GM19351 (cell line): ENCODE measurements around the gene LRFN2.

Experiments
- ATAC-seq: cut with Tn5 transposase; IDR thresholded peaks from one replicate; pipeline ENCODE4 v1.9.1; 2021; ENCODE audit warnings: mild to moderate bottlenecking, moderate library complexity; ENCODE audit not compliant: unreplicated experiment

Gene LRFN2

DNA sequence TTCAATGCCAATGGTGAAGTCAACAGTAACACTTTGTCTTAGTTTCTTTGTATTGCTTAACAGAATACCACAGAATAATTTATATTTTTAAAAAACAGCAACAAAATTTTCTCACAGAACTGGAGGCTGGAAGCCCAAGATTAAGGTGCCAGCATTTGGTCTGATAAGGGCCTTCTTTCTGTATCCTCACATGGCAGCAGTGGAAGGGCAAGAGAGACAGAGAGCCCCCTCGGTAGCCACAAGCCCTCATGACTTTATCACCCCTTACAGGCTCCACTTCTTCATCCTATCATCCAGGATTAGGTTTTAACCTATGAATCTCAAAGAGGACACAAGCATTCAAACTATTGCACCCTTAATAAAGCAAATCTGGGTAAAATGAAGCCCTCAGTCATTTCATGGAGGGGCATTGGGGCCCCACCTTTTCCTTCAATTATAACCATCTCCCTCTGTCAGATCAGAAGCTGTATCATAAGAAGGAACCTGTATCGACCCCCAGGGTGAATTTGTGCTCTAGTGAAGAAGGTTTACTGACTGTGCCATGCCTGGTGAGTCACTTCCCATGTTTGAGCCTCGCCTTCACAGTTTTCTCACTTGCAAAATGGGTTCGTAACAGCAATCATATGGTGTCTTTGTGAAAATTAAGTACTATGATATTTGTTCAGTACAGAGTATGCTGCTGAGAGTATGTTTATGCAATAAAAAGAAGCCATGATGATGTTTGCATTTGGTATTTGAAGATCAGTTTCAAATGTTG is 178.2 kb downstream of the LRFN2 start:
- ATAC-seq = no peak

DNA sequence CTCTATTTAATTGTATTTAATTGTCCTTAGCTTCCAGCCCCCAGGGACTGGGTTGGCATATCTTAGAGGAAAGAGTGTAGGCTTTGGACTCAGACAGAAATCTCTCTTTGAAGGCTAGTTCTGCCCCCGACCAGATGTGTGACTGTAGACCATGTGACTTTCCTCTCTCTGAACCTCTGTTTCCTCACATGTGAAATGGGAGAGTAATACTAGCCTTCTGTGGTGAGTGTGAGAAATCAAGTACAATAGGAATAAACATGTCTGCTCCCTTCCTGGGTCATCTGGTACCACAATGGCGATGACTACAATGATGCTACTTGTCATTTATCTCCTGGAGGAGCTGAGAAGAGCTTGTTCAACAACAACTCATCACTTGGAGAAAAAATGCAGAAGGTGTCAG is 179.9 kb downstream of the LRFN2 start:
- ATAC-seq = no peak

DNA sequence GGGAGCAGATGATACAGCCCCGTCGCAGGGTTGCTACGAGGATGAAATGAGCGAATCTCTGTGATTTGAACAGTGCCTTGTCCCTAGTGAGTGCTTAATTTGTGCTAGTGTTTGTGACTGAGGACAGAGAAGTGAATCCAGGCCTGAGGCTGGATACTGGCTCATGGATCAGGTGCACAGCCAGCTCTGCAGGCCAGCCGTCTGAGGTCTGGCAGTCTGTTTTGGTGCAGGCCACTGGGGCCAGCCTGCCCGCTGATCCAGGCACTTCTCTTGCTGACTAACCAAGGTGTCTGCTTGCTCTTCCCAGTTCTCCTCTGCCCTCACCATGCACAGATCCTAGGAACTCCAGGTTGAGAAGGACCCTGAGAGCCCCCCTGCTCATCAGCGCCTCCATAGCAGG is 181.0 kb downstream of the LRFN2 start:
- no peak for ATAC-seq

DNA sequence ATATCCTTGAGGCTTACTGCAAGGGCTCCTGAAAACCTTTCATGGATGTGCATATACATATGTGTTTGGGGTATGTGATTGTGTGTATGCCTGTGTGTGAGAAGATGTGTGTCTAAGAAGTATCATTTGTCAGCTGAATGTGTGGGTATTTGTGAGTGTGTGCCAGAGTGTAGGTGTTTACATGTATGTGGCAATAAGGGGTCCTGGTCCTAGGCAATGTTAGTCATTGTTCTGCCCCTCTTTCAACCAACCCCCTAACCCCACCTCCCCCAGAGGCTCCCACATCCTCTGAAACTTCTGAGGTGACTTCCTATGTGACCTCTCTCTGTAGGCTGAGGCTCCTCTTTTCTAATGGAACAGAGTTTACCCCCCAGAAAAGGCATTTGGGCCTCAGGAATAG is 186.4 kb downstream of the LRFN2 start:
- ATAC-seq = no peak

DNA sequence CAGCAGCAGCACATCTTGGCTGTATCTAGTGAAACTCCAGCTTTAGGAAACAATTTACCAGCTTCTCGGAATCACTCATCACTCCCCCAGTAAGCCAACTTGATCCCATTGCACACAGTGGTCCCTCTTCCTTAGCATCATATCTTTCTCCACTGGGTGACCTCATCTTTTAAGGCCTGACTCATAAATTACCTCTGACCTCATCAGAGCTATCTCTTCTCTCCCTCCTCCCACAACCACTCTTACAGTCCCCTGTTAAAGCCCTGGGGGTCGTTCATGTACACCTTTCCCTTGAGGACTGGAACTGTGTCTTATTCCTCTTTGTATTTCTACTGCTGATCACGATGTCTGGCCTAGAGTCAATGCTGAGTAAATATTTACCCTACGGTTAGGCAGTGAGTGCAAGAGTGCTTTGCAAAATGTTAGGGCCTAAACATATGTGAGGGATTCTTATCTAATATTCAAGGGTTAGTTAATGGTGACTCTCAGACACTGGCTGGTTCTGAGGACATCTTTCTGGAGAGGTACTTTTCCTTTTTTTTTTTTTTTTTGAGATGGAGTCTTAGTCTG is 187.2 kb downstream of the LRFN2 start:
- ATAC-seq = no peak

DNA sequence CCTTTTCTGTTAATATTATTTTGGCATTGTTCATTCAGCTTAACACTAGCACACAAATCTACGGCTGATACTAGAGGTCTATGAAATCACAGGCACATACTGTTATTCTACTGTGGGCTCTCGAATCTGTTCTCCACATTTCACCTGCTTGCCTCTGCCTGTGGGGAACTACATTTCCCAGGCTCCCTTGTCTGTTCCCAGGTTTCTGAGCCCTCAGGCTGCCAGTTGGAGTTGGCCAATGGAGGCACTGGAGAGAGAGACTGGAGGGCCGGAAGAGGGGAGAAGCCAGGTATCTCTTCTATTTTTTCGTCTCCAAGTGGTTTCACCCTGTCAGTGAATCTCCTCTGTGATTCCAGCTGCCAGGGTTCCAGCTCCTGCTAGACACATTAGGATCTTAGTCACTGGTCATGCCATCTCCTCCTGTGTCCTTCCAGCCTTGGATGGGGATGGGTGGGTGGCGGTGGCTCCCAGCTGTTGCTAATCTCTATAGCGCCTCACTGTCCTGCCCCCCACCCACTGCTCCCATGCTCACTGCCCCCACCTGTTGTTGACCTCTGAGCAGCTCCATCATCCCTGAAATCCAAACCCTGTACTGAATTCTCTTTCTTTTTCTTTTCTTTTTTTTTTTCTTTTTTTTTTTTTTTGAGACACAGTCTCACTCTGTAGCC is 188.2 kb downstream of the LRFN2 start:
- ATAC-seq = no peak

DNA sequence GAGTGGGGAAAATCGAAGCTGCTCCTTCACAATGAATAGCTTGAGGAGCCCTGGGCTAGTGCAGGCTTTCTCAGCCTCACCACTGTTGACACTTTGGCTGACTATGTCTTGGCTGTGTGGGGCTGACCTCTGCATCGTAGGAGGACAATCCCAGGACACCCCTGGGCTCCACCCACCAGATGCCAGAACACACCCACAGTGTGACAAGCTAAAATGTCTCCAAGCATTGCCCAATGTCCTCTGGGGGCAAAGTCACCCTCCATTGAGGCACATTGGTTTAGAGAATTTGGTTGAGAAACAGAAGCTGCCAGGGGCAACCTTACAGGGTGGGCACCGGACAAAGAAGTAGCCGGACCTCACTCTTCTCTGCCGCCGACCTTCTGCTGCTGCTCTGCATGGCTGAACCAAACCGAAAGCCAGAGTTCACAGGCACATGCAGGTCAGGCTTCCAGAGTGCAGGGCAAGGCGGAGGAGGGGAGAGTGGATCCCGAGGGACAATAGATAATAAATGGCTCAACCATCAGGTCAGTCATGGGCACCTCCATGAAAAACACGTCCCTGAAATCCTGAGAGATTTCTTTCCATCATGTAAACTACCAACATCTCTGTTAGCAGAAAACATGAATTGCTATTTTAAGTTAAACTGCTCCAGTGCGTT is 189.0 kb downstream of the LRFN2 start:
- ATAC-seq = no peak

DNA sequence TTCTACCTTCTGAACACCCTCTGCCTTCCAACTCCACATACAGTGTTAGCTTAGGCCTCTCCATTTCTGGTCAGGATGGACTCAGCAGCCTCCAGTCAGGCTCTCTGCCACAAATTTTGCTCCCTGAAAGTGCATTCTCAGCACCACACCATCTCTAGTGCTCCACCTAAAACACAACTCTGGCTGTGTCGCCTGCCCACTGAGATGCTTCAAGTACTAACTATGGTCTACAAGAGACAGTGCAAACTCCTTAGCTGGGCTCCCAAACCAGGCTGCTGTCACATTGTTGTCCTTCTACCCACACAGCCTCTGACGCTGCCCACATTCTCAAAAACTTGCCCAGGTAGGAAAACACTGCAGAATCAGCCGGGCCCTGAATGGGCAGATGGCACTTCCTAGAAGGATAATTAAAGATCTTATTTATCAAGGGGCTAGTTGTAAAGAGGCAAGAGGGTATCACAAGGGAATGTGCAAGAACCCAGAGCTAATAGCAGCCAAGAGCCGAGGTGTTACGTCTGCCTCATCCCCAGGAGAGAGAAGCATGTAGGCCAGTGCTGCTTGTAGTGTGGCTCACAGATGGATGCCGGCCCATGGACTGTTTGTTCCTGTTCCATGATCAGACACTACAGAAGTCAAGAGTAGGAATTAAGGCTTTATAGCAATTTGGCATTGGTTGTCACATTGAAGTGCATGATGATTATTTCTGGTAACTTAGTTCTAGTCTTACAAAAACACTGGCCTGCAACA is 189.7 kb downstream of the LRFN2 start:
- ATAC-seq = no peak

DNA sequence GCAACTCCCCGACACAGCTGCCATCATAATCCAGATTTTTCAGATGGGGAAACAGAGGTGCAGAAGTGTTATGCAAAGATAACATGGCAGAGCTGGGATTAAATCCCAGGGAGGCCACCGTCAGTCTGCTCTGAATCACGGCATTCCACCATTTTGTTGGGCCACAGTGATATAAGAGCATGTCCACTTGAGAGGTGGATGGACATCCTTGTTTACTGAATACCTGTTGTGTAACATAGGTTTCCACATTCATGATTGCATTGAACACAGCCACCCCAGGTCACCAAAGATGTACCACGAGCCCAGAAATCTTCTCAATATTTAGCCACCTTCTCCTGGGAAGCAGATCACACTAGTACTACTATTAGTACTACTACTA is 191.5 kb downstream of the LRFN2 start:
- ATAC-seq = no peak

DNA sequence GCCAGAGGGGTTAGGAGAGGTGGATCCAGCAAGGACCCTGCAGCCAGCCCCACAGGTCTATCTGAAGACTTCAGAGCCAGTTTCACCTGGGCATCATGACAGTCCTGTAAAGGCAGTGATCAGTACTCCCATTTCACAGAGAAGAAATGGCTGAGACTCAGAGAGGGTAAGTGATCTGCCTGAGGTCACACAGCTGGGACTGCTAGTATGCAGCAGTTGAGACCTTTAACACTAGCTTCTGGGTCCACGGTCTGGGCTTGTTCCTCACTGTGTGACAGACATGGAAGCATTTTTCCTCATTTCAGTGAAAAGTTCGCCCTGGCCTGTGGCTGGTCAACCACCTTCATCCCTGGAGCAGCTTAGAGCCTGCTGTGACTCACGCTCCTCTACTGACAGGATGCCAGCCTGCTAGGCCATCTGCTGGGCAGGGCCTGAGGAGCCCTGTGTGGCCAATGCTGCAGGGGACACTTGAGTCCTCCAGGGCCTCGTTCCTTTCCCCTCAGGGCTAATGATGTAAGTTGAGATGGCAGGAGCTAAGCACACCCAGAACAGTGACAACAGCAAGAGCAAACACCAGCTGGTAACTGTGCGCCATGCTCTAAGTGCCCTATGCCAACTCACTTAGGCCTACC is 192.0 kb downstream of the LRFN2 start:
- no peak for ATAC-seq

DNA sequence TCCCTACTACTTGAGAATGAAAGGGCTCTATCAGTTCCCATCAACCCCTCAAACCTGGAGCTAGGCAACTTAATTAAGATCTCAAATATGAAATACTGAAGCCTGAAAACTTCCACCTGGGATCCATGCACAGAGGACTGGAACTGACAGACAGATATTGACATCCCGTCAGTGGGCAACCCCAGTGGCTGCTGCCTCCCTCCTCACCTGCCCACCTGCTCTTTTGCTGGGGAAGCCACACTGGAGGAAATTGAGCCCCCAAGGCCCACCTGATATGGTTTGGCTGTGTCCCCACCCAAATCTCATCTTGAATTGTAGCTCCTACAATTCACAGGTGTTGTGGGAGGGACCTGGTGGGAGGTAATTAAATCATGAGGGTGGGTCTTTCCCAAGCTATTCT is 192.8 kb downstream of the LRFN2 start:
- ATAC-seq = no peak

DNA sequence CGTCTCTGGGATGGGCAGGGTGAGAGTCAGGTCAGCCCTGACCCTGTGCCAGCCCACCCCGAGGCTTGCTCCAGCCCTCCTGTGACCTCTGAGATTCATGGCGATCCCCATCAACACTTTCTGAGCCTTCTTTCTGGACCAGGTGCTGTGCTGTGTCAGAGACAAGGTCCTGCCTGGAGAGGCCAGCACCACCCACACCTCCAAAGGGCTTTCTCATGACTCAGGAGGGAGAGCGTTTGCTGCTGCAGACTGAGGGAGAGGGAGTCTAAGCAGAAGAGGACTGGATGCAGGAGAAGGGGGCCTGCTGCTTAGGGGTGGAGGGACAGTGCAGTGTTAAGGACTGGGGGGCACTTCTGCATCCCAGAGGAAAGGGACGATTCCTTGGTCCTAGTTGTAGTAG is 193.5 kb downstream of the LRFN2 start:
- no peak for ATAC-seq

DNA sequence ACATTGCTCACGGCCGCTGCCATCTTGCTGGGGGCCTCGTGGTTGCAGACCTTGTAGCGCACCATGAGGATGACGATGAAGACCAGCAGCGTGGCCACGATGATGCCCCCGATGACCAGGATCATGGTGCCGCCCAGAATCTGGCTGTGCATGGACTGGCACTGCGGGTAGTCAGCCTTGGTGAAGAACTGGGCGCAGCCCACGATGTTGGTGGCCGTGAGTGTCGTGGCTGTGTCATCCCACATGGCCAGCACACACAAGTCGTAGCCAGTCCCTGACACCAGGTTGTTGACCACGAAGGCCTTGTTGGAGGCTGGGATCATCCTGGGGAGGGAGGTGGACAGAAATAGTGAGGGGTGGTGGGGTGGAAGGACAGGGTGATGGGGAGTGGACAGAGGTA is 194.6 kb downstream of the LRFN2 start:
- no peak for ATAC-seq

DNA sequence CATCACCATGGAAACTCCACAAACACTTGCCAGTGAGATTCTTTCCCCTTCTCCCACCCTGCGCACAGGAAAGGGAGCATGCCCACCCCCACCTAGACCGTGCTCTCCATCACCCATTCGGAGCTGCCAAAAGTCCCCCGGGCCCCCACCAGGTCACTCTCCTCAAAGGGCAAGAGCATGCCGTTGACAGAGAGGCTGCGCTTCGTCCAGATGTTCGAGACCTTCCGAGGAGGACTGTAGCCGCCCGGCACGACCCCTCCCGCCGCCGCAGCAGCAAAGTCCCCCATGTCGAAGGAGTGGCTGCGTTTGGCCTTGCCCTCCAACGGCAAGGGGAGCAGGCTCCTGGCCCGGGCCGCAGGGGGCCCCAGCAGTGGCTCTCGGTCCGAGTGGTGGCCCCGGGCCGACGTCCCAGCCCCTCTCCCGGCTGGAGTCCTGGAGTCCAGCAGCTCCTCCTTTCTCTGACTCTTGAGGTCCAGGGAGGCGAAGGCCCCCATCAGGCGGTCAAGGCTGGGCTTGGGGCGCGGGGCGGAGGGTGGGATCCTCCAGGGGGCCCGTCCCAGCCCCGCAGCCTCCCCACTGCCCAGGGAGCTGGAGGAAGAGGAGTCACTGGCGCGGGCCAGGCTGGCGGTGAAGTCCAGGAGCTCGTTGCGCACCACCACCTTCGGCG is 195.2 kb downstream of the LRFN2 start:
- no peak for ATAC-seq

DNA sequence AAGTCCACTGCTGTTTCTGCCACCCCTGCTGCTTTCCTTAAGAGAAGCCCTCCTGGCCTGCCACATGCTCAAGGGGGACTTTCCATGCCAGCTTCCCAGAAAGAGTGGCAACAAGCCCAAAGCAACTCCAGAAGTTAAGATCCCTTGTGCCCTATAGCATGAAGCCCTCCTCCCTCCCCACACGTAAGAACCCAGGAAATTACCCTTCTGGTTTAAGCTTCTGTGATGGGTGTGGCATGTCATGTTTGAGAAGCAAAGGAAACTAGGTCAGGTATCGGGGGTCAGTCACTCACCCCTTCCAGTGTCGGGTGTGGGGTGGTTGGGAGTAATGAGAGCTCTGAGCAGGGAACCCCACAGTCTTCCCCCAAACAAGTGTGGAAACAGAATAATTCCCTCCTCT is 196.1 kb downstream of the LRFN2 start:
- no peak for ATAC-seq

DNA sequence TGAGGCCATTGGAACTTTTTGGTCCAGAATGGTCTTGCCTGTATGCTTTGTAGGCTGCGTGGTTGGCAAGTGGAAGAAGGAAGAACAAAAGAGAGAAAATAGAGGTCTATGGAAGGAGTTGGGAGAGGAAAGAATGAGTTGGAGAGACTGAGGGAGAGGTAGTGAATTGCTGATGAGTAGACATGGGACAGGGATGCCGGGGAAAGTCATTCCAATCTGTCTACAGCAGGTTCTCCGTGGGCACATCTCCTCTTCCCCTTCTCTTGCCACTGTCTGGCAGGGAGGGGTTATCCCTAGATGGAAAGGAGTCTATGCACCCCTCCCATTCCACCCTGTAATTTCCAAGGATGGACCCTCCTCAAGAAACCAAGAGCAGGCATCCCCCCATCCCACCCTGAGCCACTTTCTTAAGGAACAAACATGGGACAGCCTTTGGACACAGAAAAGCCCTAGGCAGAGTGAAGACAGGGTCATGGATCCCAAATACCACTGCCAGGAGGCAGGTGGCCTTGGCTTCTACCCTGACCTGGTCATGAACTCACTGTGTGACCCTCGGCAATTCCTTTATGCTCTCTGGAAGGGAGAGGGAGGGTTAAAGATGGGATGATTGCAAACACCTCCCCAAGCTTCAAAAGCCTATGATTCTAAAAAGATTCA is 196.9 kb downstream of the LRFN2 start:
- no peak for ATAC-seq

DNA sequence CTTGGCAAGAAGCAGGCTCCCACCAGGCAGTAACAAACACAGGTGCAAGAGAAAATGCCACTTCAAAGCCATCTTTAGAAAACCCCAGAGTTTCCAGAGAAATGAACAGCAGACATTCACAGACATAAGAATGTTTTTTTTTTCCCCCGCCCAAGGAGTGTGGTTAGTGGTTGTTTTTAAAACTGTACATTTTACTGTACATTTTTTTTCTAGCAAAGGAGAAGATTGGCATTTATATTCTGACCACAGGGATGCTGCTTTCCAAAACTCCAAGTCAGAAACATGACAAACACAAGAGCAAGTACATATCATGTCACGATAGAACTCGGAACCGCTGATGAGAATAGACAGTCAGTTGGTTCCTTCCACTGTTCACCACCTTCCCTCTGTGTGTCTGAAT is 197.9 kb downstream of the LRFN2 start:
- ATAC-seq = no peak

DNA sequence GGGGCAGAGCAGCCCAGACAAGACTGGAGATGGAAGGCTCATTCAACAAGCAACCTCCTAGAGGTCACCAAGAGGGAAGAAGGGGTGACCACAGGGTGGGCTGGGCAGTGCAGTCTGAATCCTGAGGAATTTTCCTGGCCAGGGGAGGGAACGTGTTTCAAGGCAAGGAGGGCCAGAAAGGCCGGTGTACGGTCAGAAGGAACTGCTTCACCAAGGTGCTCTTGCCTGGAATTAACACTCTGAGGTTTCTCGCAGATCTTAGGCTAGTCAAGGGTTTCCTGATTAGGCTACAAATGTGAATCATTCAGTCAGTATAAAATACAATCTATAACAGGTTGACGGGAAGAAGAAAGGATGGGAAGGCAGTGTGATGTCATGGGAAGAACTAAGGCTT is 199.3 kb downstream of the LRFN2 start:
- ATAC-seq = no peak

DNA sequence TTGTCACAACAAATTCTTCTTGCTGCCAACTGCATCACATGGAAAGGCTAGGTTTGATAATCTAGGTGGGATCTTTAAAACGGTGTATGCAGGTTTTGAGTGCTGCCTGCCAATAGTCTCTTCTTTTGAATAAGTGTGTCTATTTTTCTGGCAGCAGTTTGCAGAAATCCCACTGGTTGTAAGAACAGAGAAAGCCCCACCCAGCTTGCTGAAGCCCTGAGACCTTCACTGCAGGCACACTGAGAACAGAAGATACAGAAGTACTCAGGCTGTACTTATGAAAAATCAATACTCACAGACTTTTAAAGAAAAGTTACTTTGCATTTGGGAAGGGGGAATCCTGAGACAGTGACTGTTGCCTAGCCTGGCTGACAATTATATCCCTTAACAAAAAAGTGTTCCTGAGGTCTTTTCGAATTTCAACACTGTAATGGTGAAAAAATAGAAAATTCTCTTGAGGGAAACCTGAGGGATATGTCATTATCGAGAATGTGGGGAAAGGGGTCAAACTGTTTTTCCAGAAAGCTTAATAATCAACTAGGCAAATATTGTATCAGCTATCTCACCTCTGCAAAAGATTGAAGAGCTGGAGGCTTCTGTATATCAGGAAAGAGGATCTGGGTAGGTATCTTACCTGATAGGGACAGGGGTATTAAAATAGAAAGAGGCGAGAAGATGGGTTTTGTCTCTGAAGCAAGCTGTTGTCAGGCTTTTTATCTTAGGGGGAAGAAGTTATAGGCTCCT is 199.9 kb downstream of the LRFN2 start:
- no peak for ATAC-seq
